Measurements from ENCODE around the gene CYBB. TPM values are rescaled to one million over a fixed set of nuclear protein-coding genes. Genes with fewer than 3 reads are reported as not detected.

The CYBB gene
- polyA plus RNA-seq, 2 of the 4 experiments (the other 2 are of a cell fraction) = 0.04 to 0.12 TPM

DNA sequence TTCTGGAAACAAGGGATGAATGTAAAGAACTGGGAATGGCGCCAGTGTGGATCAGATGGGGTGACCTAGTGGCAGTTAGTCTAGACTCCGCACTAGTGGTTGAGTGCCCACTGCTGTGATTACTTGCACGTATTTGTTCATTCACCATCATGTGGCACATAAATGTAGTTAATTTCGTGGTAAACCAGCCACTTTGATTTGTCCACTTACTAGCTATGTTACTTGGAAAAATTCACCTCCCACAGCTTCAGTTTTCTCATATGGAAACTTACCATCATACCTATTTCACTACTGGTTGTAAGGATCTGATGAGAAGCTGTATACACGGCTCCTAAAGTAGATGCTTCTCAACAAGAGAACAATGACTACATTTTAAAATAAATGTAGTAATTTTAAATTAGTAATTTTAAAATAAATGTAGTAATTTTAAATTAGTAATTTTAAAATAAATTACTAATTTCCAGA is 67.9 kb downstream of the CYBB start:
- ATAC-seq (no peak), FAIRE-seq (peak; percentile 92), DNase-seq (ENCODE audit: low read depth in 1 of 2, low spot score in 1 of 2) (no peak)
- Histone ChIP-seq H3K27ac (peak overlapping the region; percentile 87 to 90), H3K4me2 (peak overlapping the region; percentile 72), H3K4me3 (peak overlapping the region; percentile 89), H3K9me3 (no peaks in the 10 kb centered on the region), H3K4me1 (peaks cover 14% of the 10 kb centered on the region; the same call in 2 of the 3 replicates)
- TF ChIP-seq ZSCAN20 (CRISPR knock-in tag; IDR thresholded peaks at IDR 0.05) = no peak
- TF ChIP-seq JUN (IDR thresholded peaks at IDR 0.05) = peak in 1 of 2 experiments; percentile 20; a peak in 1 of 5 replicates
- no peak for TF ChIP-seq ZFP36 (IDR thresholded peaks at IDR 0.05; ENCODE audit: borderline replicate concordance, partially characterized antibody)
- no peak for TF ChIP-seq NPAS2 (CRISPR knock-in tag; IDR thresholded peaks at IDR 0.05; ENCODE audit: borderline replicate concordance)
- no peak for TF ChIP-seq HOXB5 (CRISPR knock-in tag; IDR thresholded peaks at IDR 0.05)
- no peak for TF ChIP-seq HOXB13 (CRISPR knock-in tag; IDR thresholded peaks at IDR 0.05; ENCODE audit: low read depth)
- TF ChIP-seq CBX2 (IDR thresholded peaks at IDR 0.05; ENCODE audit: borderline replicate concordance, low read depth) = no peak
- 10% methylated on average over 5 of the region's 5 CpGs for WGBS (ENCODE audit: missing lambda C conversion rate)
- ChIA-PET CTCF (no interaction called here), POLR2A (no interaction called here)

DNA sequence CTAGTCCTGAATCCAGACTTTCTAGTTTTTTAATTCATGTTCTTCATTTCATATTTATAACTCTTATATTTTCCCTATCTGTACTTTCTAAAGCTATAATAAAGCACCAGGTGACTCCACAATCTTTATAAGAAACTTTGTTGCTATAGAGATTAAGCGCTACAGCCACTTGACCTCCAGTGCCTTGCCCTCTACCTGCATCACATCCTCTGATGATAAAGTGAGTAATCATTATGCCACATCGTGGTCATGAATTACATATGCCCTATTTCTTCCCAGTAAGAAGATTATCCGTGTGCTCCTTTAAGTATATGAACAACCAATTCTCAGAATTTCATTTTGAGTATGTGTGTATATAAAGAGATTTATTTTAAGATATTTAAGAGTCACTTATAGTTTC is 74.3 kb downstream of the CYBB start:
- Histone ChIP-seq H3K4me2 (no peak overlapping the region), H3K9me3 (no peaks in the 10 kb centered on the region), H3K4me1 (no peaks in the 10 kb centered on the region), H3K27ac (no peak overlapping the region), H3K4me3 (no peak overlapping the region)
- CTCF ChIA-PET = interaction anchor here (0.9 kb wide), 1 partner anchor 10 kb away, joined by 3 read pairs; no protein-coding TSS in a partner anchor
- POLR2A ChIA-PET = no interaction called here
- TF ChIP-seq KDM5A (IDR thresholded peaks at IDR 0.05) = no peak
- TF ChIP-seq FOSL2 (IDR thresholded peaks at IDR 0.05) = no peak
- no peak for TF ChIP-seq FOSL2 (CRISPR knock-in tag; IDR thresholded peaks at IDR 0.05)
- TF ChIP-seq, protein P1, sequence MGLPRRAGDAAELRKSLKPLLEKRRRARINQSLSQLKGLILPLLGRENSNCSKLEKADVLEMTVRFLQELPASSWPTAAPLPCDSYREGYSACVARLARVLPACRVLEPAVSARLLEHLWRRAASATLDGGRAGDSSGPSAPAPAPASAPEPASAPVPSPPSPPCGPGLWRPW (IDR thresholded peaks at IDR 0.05) = no peak
- FAIRE-seq (no peak), DNase-seq (ENCODE audit: low read depth in 1 of 2, low spot score in 1 of 2) (no peak), ATAC-seq (no peak)
- WGBS (ENCODE audit: missing lambda C conversion rate) = 54% methylated on average over 3 of the region's 3 CpGs

DNA sequence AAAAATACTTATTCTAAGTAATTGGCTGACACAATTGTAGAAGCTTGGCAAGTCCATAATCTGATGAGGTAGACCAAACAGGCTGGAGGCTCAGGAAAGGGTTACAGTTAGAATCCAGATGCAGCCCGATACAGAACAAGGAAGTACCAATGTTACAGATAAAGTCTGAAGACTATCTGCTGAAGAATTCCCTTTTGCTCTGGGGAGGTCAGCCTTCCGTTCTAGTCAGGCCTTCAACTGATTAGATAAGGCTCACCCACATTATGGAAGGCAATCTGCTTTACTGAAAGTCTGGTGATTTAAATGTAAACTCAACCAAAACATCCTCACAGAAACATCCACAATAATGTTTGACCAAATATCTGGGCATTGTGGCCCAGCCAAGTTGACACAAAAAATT is 74.9 kb downstream of the CYBB start:
- 53% methylated on average over 2 of the region's 2 CpGs for WGBS (ENCODE audit: missing lambda C conversion rate)
- Histone ChIP-seq H3K27ac (no peak overlapping the region), H3K4me2 (no peak overlapping the region), H3K4me1 (no peaks in the 10 kb centered on the region), H3K9me3 (no peaks in the 10 kb centered on the region), H3K4me3 (no peak overlapping the region)
- no peak for FAIRE-seq
- no peak for DNase-seq (ENCODE audit: low read depth in 1 of 2, low spot score in 1 of 2)
- POLR2A ChIA-PET = no interaction called here
- CTCF ChIA-PET = interaction anchor here (0.7 to 0.9 kb wide), 2 partner anchors 10 to 313 kb away, joined by 3 read pairs; no protein-coding TSS in a partner anchor
- TF ChIP-seq HOXA7 (CRISPR knock-in tag; IDR thresholded peaks at IDR 0.05) (no peak), HOXB13 (CRISPR knock-in tag; IDR thresholded peaks at IDR 0.05; ENCODE audit: low read depth) (no peak), NPAS2 (CRISPR knock-in tag; IDR thresholded peaks at IDR 0.05; ENCODE audit: borderline replicate concordance) (no peak), POLR2A (IDR thresholded peaks at IDR 0.05; ENCODE audit: low read length) (no peak)
- TF ChIP-seq, protein P2, sequence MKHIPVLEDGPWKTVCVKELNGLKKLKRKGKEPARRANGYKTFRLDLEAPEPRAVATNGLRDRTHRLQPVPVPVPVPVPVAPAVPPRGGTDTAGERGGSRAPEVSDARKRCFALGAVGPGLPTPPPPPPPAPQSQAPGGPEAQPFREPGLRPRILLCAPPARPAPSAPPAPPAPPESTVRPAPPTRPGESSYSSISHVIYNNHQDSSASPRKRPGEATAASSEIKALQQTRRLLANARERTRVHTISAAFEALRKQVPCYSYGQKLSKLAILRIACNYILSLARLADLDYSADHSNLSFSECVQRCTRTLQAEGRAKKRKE (CRISPR knock-in tag; IDR thresholded peaks at IDR 0.05; ENCODE audit: low read depth) = no peak
- TF ChIP-seq, protein P3, sequence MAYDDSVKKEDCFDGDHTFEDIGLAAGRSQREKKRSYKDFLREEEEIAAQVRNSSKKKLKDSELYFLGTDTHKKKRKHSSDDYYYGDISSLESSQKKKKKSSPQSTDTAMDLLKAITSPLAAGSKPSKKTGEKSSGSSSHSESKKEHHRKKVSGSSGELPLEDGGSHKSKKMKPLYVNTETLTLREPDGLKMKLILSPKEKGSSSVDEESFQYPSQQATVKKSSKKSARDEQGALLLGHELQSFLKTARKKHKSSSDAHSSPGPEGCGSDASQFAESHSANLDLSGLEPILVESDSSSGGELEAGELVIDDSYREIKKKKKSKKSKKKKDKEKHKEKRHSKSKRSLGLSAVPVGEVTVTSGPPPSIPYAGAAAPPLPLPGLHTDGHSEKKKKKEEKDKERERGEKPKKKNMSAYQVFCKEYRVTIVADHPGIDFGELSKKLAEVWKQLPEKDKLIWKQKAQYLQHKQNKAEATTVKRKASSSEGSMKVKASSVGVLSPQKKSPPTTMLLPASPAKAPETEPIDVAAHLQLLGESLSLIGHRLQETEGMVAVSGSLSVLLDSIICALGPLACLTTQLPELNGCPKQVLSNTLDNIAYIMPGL (CRISPR knock-in tag; IDR thresholded peaks at IDR 0.05; ENCODE audit: borderline replicate concordance) = no peak
- ATAC-seq = no peak

DNA sequence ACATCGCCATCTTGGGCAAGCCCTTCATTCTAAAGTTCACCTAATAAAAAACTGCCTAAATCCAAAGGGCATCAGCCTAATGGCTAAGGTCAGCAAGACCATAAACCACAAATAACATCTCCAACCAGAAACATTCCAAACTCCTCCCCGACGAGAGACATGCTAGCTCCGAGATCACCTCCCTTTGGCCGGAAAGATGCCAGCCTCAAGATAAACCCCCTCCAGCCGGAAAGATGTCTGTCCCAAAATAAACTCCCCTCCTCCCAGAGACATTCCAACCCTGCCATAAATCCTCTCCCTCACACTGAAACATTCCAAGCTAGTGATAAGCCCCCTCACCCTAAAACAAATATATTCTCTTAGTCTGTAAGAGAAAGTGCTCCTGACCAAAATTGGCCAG is 80.9 kb downstream of the CYBB start:
- ATAC-seq = no peak
- Histone ChIP-seq H3K4me3 (no peak overlapping the region), H3K27ac (no peak overlapping the region), H3K4me1 (no peaks in the 10 kb centered on the region), H3K9me3 (no peaks in the 10 kb centered on the region), H3K4me2 (no peak overlapping the region)
- no peak for DNase-seq (ENCODE audit: low read depth in 1 of 2, low spot score in 1 of 2)
- WGBS (ENCODE audit: missing lambda C conversion rate) = 72% methylated on average over 6 of the region's 6 CpGs
- ChIA-PET POLR2A (no interaction called here), CTCF (no interaction called here)
- TF ChIP-seq SREBF2 (IDR thresholded peaks at IDR 0.05) (no peak), KDM5A (IDR thresholded peaks at IDR 0.05) (no peak), SMC3 (IDR thresholded peaks at IDR 0.05) (no peak), NR3C1 (IDR thresholded peaks at IDR 0.05) (no peak), HOXA7 (CRISPR knock-in tag; IDR thresholded peaks at IDR 0.05) (no peak)
- TF ChIP-seq, protein P3 (CRISPR knock-in tag; IDR thresholded peaks at IDR 0.05; ENCODE audit: borderline replicate concordance) = no peak
- TF ChIP-seq, protein P4, sequence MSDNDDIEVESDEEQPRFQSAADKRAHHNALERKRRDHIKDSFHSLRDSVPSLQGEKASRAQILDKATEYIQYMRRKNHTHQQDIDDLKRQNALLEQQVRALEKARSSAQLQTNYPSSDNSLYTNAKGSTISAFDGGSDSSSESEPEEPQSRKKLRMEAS (IDR thresholded peaks at IDR 0.05) = no peak
- no peak for FAIRE-seq
